ENCODE data around the gene RRM2. TPM values are rescaled to one million over a fixed set of nuclear protein-coding genes. Genes with fewer than 3 reads are reported as not detected.
A peak's percentile ranks its signal among the peaks of the same experiment; 100 is the strongest.
"Not testable (repeated sequence)": the region's sequence is repeated elsewhere in the genome, so short reads cannot be mapped to it uniquely, and the experiment has no call there.

Gene RRM2
- total RNA-seq, 1 donor from 2014 or later, result 1.3 TPM

- intact Hi-C loops (cut with micrococcal nuclease), result no loop called here
- DNase-seq, result no peak
- no peak for ATAC-seq
Measured at GRCh38 chr2:10087360-10087759, 35.2 kb upstream of the RRM2 start.

GRCh38 chr2:10089565-10090190 is 32.9 kb upstream of the RRM2 start:
- no peak for ATAC-seq
- intact Hi-C loops (cut with micrococcal nuclease), result no loop called here

GRCh38 chr2:10091182-10091888 is 31.2 kb upstream of the RRM2 start:
- DNase-seq, result peak; percentile 33
- intact Hi-C loops (cut with micrococcal nuclease), result no loop called here
- ATAC-seq, result peak; percentile 41

More at GRCh38 chr2:10089565-10090190, 32.9 kb upstream of the RRM2 start:
- no peak for DNase-seq

- DNase-seq; intact Hi-C loops (cut with micrococcal nuclease); ATAC-seq: not testable (repeated sequence)
Measured at GRCh38 chr2:10091889-10092244, 30.7 kb upstream of the RRM2 start.

- ATAC-seq (no peak), DNase-seq (no peak)
Measured at GRCh38 chr2:10094271-10094814, 28.2 kb upstream of the RRM2 start.

GRCh38 chr2:10095175-10095574 is 27.4 kb upstream of the RRM2 start:
- intact Hi-C loops (cut with micrococcal nuclease), result no loop called here
- ATAC-seq (no peak), DNase-seq (no peak)

More at GRCh38 chr2:10094271-10094814, 28.2 kb upstream of the RRM2 start:
- intact Hi-C loops (cut with micrococcal nuclease), result no loop called here

- intact Hi-C loops (cut with micrococcal nuclease), result no loop called here
- ATAC-seq, result no peak
- no peak for DNase-seq
Measured at GRCh38 chr2:10096641-10097040, 25.9 kb upstream of the RRM2 start.

GRCh38 chr2:10097352-10098148 is 25.0 kb upstream of the RRM2 start:
- peak; percentile 97 for ATAC-seq
- intact Hi-C loops (cut with micrococcal nuclease), result no loop called here
- peak; percentile 79 for DNase-seq

- intact Hi-C loops (cut with micrococcal nuclease), result no loop called here
- no peak for ATAC-seq
- DNase-seq, result no peak
Measured at GRCh38 chr2:10101491-10101890, 21.0 kb upstream of the RRM2 start.

GRCh38 chr2:10103179-10103578 is 19.4 kb upstream of the RRM2 start:
- DNase-seq (no peak), ATAC-seq (no peak)
- intact Hi-C loops (cut with micrococcal nuclease), result no loop called here

GRCh38 chr2:10104906-10105305 is 17.6 kb upstream of the RRM2 start:
- DNase-seq; ATAC-seq; intact Hi-C loops (cut with micrococcal nuclease): not testable (repeated sequence)

GRCh38 chr2:10109311-10109710 is 13.2 kb upstream of the RRM2 start:
- ATAC-seq (no peak), DNase-seq (no peak)
- intact Hi-C loops (cut with micrococcal nuclease), result no loop called here

- intact Hi-C loops (cut with micrococcal nuclease), result no loop called here
Measured at GRCh38 chr2:10119027-10119325, 3.6 kb upstream of the RRM2 start.

GRCh38 chr2:10119601-10120157 is 2.9 kb upstream of the RRM2 start:
- DNase-seq, result no peak
- ATAC-seq, result no peak
- intact Hi-C loops (cut with micrococcal nuclease), result no loop called here

More at GRCh38 chr2:10119027-10119325, 3.6 kb upstream of the RRM2 start:
- ATAC-seq (no peak), DNase-seq (no peak)

- intact Hi-C loops (cut with micrococcal nuclease), result no loop called here
- ATAC-seq (peak; percentile 96), DNase-seq (peak; percentile 98)
Measured at GRCh38 chr2:10120158-10120876, 2.2 kb upstream of the RRM2 start.

GRCh38 chr2:10120877-10121574 is 1.5 kb upstream of the RRM2 start:
- intact Hi-C loops (cut with micrococcal nuclease), result no loop called here
- ATAC-seq (no peak), DNase-seq (no peak)

GRCh38 chr2:10123281-10123680 is 742 bp downstream of the RRM2 start:
- intact Hi-C loops (cut with micrococcal nuclease), result no loop called here
- ATAC-seq (no peak), DNase-seq (no peak)

- no peak for ATAC-seq
- intact Hi-C loops (cut with micrococcal nuclease), result loop anchor here (2.0 kb wide), 1 partner anchor 310 kb away; no protein-coding TSS in a partner anchor
- DNase-seq, result no peak
Measured at GRCh38 chr2:10124538-10125045, 2.1 kb downstream of the RRM2 start.

All from left ventricle myocardium superior (tissue), 1 donor.